ENCODE results near the gene L1TD1.
"Not testable (repeated sequence)": the region's sequence is repeated elsewhere in the genome, so short reads cannot be mapped to it uniquely, and the experiment has no call there.

DNA sequence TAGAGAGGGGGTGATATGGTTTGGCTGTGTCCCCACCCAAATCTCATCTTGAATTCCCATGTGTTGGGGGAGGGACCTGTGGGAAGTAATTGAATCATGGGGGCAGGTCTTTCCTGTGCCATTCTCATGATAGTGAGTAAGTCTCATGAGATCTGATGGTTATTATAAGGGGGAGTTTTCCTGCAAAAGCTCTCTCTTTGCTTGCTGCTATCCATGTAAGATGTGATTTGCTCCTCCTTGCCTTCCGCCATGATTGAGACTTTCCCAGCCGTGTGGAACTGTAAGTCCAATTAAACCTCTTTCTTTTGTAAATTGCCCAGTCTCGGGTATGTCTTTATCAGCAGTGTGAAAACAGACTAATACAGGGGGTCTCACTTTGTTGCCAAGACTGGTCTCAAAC, 49.7 kb downstream of the L1TD1 start:
- TF ChIP-seq, protein P1, sequence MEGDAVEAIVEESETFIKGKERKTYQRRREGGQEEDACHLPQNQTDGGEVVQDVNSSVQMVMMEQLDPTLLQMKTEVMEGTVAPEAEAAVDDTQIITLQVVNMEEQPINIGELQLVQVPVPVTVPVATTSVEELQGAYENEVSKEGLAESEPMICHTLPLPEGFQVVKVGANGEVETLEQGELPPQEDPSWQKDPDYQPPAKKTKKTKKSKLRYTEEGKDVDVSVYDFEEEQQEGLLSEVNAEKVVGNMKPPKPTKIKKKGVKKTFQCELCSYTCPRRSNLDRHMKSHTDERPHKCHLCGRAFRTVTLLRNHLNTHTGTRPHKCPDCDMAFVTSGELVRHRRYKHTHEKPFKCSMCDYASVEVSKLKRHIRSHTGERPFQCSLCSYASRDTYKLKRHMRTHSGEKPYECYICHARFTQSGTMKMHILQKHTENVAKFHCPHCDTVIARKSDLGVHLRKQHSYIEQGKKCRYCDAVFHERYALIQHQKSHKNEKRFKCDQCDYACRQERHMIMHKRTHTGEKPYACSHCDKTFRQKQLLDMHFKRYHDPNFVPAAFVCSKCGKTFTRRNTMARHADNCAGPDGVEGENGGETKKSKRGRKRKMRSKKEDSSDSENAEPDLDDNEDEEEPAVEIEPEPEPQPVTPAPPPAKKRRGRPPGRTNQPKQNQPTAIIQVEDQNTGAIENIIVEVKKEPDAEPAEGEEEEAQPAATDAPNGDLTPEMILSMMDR (IDR thresholded peaks at IDR 0.05): not testable (repeated sequence)
- TF ChIP-seq POLR2A (IDR thresholded peaks at IDR 0.05): not testable (repeated sequence)
